ENCODE measurements around the gene SLC27A2.

- TF ChIP-seq, protein P1, sequence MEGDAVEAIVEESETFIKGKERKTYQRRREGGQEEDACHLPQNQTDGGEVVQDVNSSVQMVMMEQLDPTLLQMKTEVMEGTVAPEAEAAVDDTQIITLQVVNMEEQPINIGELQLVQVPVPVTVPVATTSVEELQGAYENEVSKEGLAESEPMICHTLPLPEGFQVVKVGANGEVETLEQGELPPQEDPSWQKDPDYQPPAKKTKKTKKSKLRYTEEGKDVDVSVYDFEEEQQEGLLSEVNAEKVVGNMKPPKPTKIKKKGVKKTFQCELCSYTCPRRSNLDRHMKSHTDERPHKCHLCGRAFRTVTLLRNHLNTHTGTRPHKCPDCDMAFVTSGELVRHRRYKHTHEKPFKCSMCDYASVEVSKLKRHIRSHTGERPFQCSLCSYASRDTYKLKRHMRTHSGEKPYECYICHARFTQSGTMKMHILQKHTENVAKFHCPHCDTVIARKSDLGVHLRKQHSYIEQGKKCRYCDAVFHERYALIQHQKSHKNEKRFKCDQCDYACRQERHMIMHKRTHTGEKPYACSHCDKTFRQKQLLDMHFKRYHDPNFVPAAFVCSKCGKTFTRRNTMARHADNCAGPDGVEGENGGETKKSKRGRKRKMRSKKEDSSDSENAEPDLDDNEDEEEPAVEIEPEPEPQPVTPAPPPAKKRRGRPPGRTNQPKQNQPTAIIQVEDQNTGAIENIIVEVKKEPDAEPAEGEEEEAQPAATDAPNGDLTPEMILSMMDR (IDR thresholded peaks at IDR 0.05): no peak
- no peak for TF ChIP-seq EZH2 (IDR thresholded peaks at IDR 0.05)
Observed at GRCh38 chr15:50151476-50151875, 30.5 kb upstream of the SLC27A2 start.

All from neural progenitor cell (in vitro differentiated cells).